MM.1S (cell line): ENCODE results near the gene SIRT4.

ENCODE experiments used
- DNase-seq: peaks from one replicate; pipeline ENCODE4 v3.0.0-alpha.2; 2015
- H2AFZ ChIP-seq: fragments of 300-600 bp; sonication (generic); 2 replicates; pipeline ENCODE4 v1.6.0; 2016; ENCODE audit warnings: antibody characterized with exemption, low read length
- H3F3A ChIP-seq: fragments of 300-600 bp; sonication (generic); 2 replicates; pipeline ENCODE4 v1.6.1; 2016; ENCODE audit warnings: mild to moderate bottlenecking, antibody characterized with exemption, low read length, moderate library complexity, mixed read lengths; ENCODE audit not compliant: insufficient read depth
- H3K27ac ChIP-seq: fragments of 300-600 bp; sonication (generic); 2 replicates; pipeline ENCODE4 v1.5.1; 2016; ENCODE audit warnings: mild to moderate bottlenecking, low read length
- H3K27me3 ChIP-seq: fragments of 300-600 bp; sonication (generic); replicated peaks from 2 replicates; pipeline ENCODE4 v1.6.0; 2016; ENCODE audit warnings: low read length; ENCODE audit not compliant: insufficient read depth
- H3K36me3 ChIP-seq: fragments of 300-600 bp; sonication (generic); replicated peaks from 2 replicates; pipeline ENCODE4 v1.6.1; 2016; ENCODE audit warnings: mild to moderate bottlenecking, low read length, mixed read lengths; ENCODE audit not compliant: insufficient read depth
- H3K4me1 ChIP-seq: fragments of 300-600 bp; sonication (generic); 2 replicates; pipeline ENCODE4 v1.6.1; 2016; ENCODE audit warnings: low read length, mixed read lengths
- H3K4me2 ChIP-seq: fragments of 300-600 bp; sonication (generic); 2 replicates; pipeline ENCODE4 v1.6.0; 2016; ENCODE audit warnings: low read depth, low read length
- H3K4me3 ChIP-seq: fragments of 300-600 bp; sonication (generic); 2 replicates; pipeline ENCODE4 v1.5.1; 2016; ENCODE audit warnings: low read length, mixed read lengths
- H3K79me2 ChIP-seq: fragments of 300-600 bp; sonication (generic); 2 replicates; pipeline ENCODE4 v1.6.1; 2016; ENCODE audit warnings: mixed run types, low read length, mixed read lengths
- H3K9ac ChIP-seq: fragments of 300-600 bp; sonication (generic); 2 replicates; pipeline ENCODE4 v1.6.1; 2016; ENCODE audit warnings: low read length, mixed read lengths
- H3K9me2 ChIP-seq: fragments of 300-600 bp; sonication (generic); replicated peaks from 2 replicates; pipeline ENCODE4 v1.6.1; 2016; ENCODE audit warnings: mild to moderate bottlenecking, low read length, mixed read lengths; ENCODE audit not compliant: insufficient read depth
- H3K9me3 ChIP-seq: fragments of 300-600 bp; sonication (generic); replicated peaks from 2 replicates; pipeline ENCODE4 v1.6.1; 2016; ENCODE audit warnings: mild to moderate bottlenecking, low read length, mixed read lengths; ENCODE audit not compliant: insufficient read depth
- H4K20me1 ChIP-seq: fragments of 300-600 bp; sonication (generic); 2 replicates; pipeline ENCODE4 v1.6.1; 2016; ENCODE audit warnings: mild to moderate bottlenecking, low read length, moderate library complexity, mixed read lengths; ENCODE audit not compliant: insufficient read depth
- CTCF ChIP-seq: fragments of 300-600 bp; sonication (generic); IDR thresholded peaks from 2 replicates; pipeline ENCODE4 v1.5.1; 2016; ENCODE audit warnings: antibody characterized with exemption, low read length, mixed read lengths
- EZH2 ChIP-seq: fragments of 300-600 bp; sonication (generic); optimal IDR thresholded peaks from 2 replicates; pipeline ENCODE3; 2017; ENCODE audit warnings: low read depth, mild to moderate bottlenecking, antibody characterized with exemption, low read length, mixed read lengths
- EZH2phosphoT487 ChIP-seq: fragments of 300-600 bp; sonication (generic); IDR thresholded peaks from 2 replicates; pipeline ENCODE4 v1.6.1; 2018; ENCODE audit warnings: antibody characterized with exemption, low read length

SIRT4 gene

GRCh38 chr12:120314220-120314619, 12.1 kb downstream of the SIRT4 start:
- peak; percentile 8 for DNase-seq
- Histone ChIP-seq H3K4me1 (no peaks in the 10 kb centered on the region), H3K27me3 (no peaks in the 10 kb centered on the region), H3K4me2 (no peak overlapping the region), H3K9me2 (no peaks in the 10 kb centered on the region), H3K27ac (no peak overlapping the region), H3K9me3 (no peaks in the 10 kb centered on the region), H2AFZ (no peak overlapping the region), H3K9ac (no peak overlapping the region), H4K20me1 (no peaks in the 10 kb centered on the region), H3K36me3 (no peaks in the 10 kb centered on the region), H3K79me2 (no peaks in the 10 kb centered on the region), H3F3A (no peaks in the 10 kb centered on the region), H3K4me3 (no peak overlapping the region)
- TF ChIP-seq EZH2phosphoT487: no peak
- TF ChIP-seq CTCF: peak; percentile 13; the same call in 1 of the 2 replicates

- no peaks in the 10 kb centered on the region for H3K27me3 ChIP-seq
- no peaks in the 10 kb centered on the region for H4K20me1 ChIP-seq
- no peaks in the 10 kb centered on the region for H3F3A ChIP-seq
- peak overlapping the region; percentile 39; the same call in 1 of the 2 replicates for H3K27ac ChIP-seq
- no peaks in the 10 kb centered on the region for H3K36me3 ChIP-seq
- H2AFZ ChIP-seq: peak overlapping the region; percentile 61
- H3K9me3 ChIP-seq: no peaks in the 10 kb centered on the region
- peak overlapping the region; percentile 68 for H3K4me3 ChIP-seq
- DNase-seq: no peak
- no peak for TF ChIP-seq EZH2phosphoT487
- no peak for TF ChIP-seq CTCF
- no peak for TF ChIP-seq EZH2
- no peaks in the 10 kb centered on the region for H3K4me1 ChIP-seq
- peak overlapping the region; percentile 81 for H3K9ac ChIP-seq
- H3K9me2 ChIP-seq: no peaks in the 10 kb centered on the region
- peak overlapping the region; percentile 89 for H3K4me2 ChIP-seq
- no peaks in the 10 kb centered on the region for H3K79me2 ChIP-seq
Observed at GRCh38 chr12:120316798-120317223, 14.7 kb downstream of the SIRT4 start.

- Histone ChIP-seq H3K9me3 (no peaks in the 10 kb centered on the region), H3K9ac (peak overlapping the region; percentile 81), H3F3A (no peaks in the 10 kb centered on the region), H2AFZ (peak overlapping the region; percentile 61), H3K4me1 (no peaks in the 10 kb centered on the region), H4K20me1 (no peaks in the 10 kb centered on the region), H3K27ac (peak overlapping the region; percentile 39; the same call in 1 of the 2 replicates), H3K4me2 (peak overlapping the region; percentile 89), H3K36me3 (no peaks in the 10 kb centered on the region), H3K4me3 (peak overlapping the region; percentile 68), H3K9me2 (no peaks in the 10 kb centered on the region), H3K79me2 (no peaks in the 10 kb centered on the region), H3K27me3 (no peaks in the 10 kb centered on the region)
- TF ChIP-seq EZH2: no peak
- TF ChIP-seq CTCF: peak; percentile 40
- peak; percentile 97 for DNase-seq
Observed at GRCh38 chr12:120317224-120318105, 15.3 kb downstream of the SIRT4 start.
